IMR-90 (cell line): ENCODE data around the gene CADM1. TPM values are rescaled to one million over a fixed set of nuclear protein-coding genes. Genes with fewer than 3 reads are reported as not detected.
A peak's percentile ranks its signal among the peaks of the same experiment; 100 is the strongest.

ENCODE experiments used
- ATAC-seq: fragments of 200-7000 bp; cut with Tn5 transposase; 2 replicates; pipeline ENCODE4 v1.9.1; 2020; ENCODE audit warnings: low read depth, mild to moderate bottlenecking, moderate library complexity
- BruUV-seq: library from RNA; stranded (reverse); fragments of 400-500 nt; replicated peaks from 2 replicates; lab custom pipeline; 2021; lab: Mats Ljungman, UMichigan
- CTCF ChIA-PET: fragments of 300-600 bp; formaldehyde crosslinking; extraction: SDS; loops from one replicate; lab custom pipeline; 2021; ENCODE audit warnings: antibody characterized with exemption; lab: Yijun Ruan, JAX
- POLR2A ChIA-PET: fragments of 300-600 bp; sonication (Branson Sonifier 250); formaldehyde crosslinking; loops from one replicate; lab custom pipeline; 2022; ENCODE audit warnings: antibody characterized with exemption; ENCODE audit not compliant: unreplicated experiment; lab: Charles Lee
- DNase-seq: peaks from one replicate; pipeline ENCODE4 v3.0.0; 2013
- H2AFZ ChIP-seq: replicated peaks from 2 replicates; pipeline ENCODE3; 2013; ENCODE audit warnings: low read length, mild to moderate bottlenecking; ENCODE audit not compliant: poor library complexity
- H2AK5ac ChIP-seq: 2 replicates; pipeline ENCODE4 v1.6.1; 2013; ENCODE audit warnings: low read depth, low read length, inconsistent platforms
- H2AK9ac ChIP-seq: replicated peaks from 2 replicates; pipeline ENCODE3; 2013; ENCODE audit warnings: mild to moderate bottlenecking, low read depth, low read length, moderate library complexity; ENCODE audit not compliant: poor library complexity
- H2BK120ac ChIP-seq: 2 replicates; pipeline ENCODE4 v1.6.1; 2013; ENCODE audit warnings: low read depth, low read length, inconsistent platforms
- H2BK15ac ChIP-seq: 3 replicates; pipeline ENCODE4 v1.6.1; 2013; ENCODE audit warnings: low read depth, low read length, inconsistent platforms
- H2BK20ac ChIP-seq: 2 replicates; pipeline ENCODE4 v1.6.1; 2013; ENCODE audit warnings: low read depth, mild to moderate bottlenecking, inconsistent platforms, low read length, moderate library complexity
- H2BK5ac ChIP-seq: 2 replicates; pipeline ENCODE4 v1.6.1; 2013; ENCODE audit warnings: mild to moderate bottlenecking, low read depth, low read length, inconsistent platforms; ENCODE audit not compliant: poor library complexity, severe bottlenecking
- H3K14ac ChIP-seq: replicated peaks from 2 replicates; pipeline ENCODE4 v1.6.1; 2013; ENCODE audit warnings: low read depth, low read length, inconsistent platforms
- H3K18ac ChIP-seq: 2 replicates; pipeline ENCODE4 v1.6.1; 2013; ENCODE audit warnings: low read depth, low read length, control low read depth
- H3K23ac ChIP-seq: 2 replicates; pipeline ENCODE4 v1.6.1; 2013; ENCODE audit warnings: low read depth, low read length, inconsistent platforms
- H3K27ac ChIP-seq: 2 replicates; pipeline ENCODE4 v1.5.1; 2013; ENCODE audit warnings: mild to moderate bottlenecking, control low read depth, low read length; ENCODE audit not compliant: insufficient read depth
- H3K27me3 ChIP-seq: 2 replicates; pipeline ENCODE4 v1.6.1; 2013; ENCODE audit warnings: low read length; ENCODE audit not compliant: control insufficient read depth, insufficient read depth
- H3K36me3 ChIP-seq: 2 replicates; pipeline ENCODE4 v1.6.1; 2013; ENCODE audit warnings: low read length, mixed read lengths; ENCODE audit not compliant: control insufficient read depth, insufficient read depth
- H3K4ac ChIP-seq: 2 replicates; pipeline ENCODE4 v1.6.1; 2013; ENCODE audit warnings: low read depth, low read length, inconsistent platforms
- H3K4me1 ChIP-seq: 2 replicates; pipeline ENCODE4 v1.6.1; 2013; ENCODE audit warnings: low read length, mixed read lengths; ENCODE audit not compliant: control insufficient read depth, insufficient read depth
- H3K4me2 ChIP-seq: 2 replicates; pipeline ENCODE4 v1.6.1; 2013; ENCODE audit warnings: low read depth, mild to moderate bottlenecking, control low read depth, low read length, moderate library complexity
- H3K4me3 ChIP-seq: 2 replicates; pipeline ENCODE4 v1.5.1; 2013; ENCODE audit warnings: low read depth, mild to moderate bottlenecking, control low read depth, low read length, moderate library complexity; ENCODE audit not compliant: insufficient read depth
- H3K56ac ChIP-seq: 2 replicates; pipeline ENCODE4 v1.6.1; 2013; ENCODE audit warnings: low read length, inconsistent platforms; ENCODE audit not compliant: insufficient read depth; ENCODE audit errors: extremely low read depth
- H3K79me1 ChIP-seq, 2 experiments: 2 replicates each; pipeline ENCODE4 v1.6.1; 2013; ENCODE audit warnings: low read length in 2 of 2, inconsistent platforms in 1 of 2, low read depth in 1 of 2
- H3K9ac ChIP-seq: 2 replicates; pipeline ENCODE4 v1.6.1; 2013; ENCODE audit warnings: low read depth, low read length, control low read depth
- H3K9me1 ChIP-seq: 2 replicates; pipeline ENCODE4 v1.6.1; 2013; ENCODE audit warnings: low read length, inconsistent platforms; ENCODE audit not compliant: insufficient read depth
- H3K9me3 ChIP-seq: 2 replicates; pipeline ENCODE4 v1.6.1; 2013; ENCODE audit warnings: low read length; ENCODE audit not compliant: control insufficient read depth, insufficient read depth
- H4K20me1 ChIP-seq: 2 replicates; pipeline ENCODE4 v1.6.1; 2013; ENCODE audit warnings: low read length, inconsistent platforms; ENCODE audit not compliant: insufficient read depth
- H4K5ac ChIP-seq: 2 replicates; pipeline ENCODE4 v1.6.1; 2013; ENCODE audit warnings: mild to moderate bottlenecking, low read depth, low read length, control low read depth
- H4K8ac ChIP-seq, 2 experiments: 2 replicates each; pipeline ENCODE4 v1.6.1; 2013; ENCODE audit warnings: low read depth in 2 of 2, low read length in 2 of 2, control low read depth in 1 of 2, inconsistent platforms in 1 of 2
- H4K91ac ChIP-seq: 2 replicates; pipeline ENCODE4 v1.6.1; 2013; ENCODE audit warnings: low read depth, low read length, inconsistent platforms; ENCODE audit not compliant: insufficient read depth
- BHLHE40 ChIP-seq: fragments of 150-350 bp; IDR thresholded peaks from 2 replicates; pipeline ENCODE4 v1.6.1; 2016; ENCODE audit warnings: mild to moderate bottlenecking, low read depth, low read length
- CEBPB ChIP-seq: IDR thresholded peaks from 2 replicates; pipeline ENCODE4 v1.6.1; 2012; ENCODE audit warnings: low read depth, low read length, improper control_type of control experiment
- CHD1 ChIP-seq: IDR thresholded peaks from 2 replicates; pipeline ENCODE4 v1.6.1; 2012; ENCODE audit warnings: low read depth, low read length, improper control_type of control experiment
- CTCF ChIP-seq: conservative IDR thresholded peaks from 2 replicates; pipeline ENCODE4 v1.5.1; 2012; ENCODE audit warnings: mild to moderate bottlenecking, low read depth, low read length, improper control_type of control experiment
- ELK1 ChIP-seq: fragments of 150-350 bp; IDR thresholded peaks from 2 replicates; pipeline ENCODE4 v1.6.1; 2016; ENCODE audit warnings: low read depth, mild to moderate bottlenecking, low read length, moderate library complexity, borderline replicate concordance
- FOS ChIP-seq: fragments of 150-350 bp; IDR thresholded peaks from 2 replicates; pipeline ENCODE4 v1.6.1; 2016; ENCODE audit warnings: low read depth, low read length
- MAFK ChIP-seq: IDR thresholded peaks from 2 replicates; pipeline ENCODE4 v1.6.1; 2012; ENCODE audit warnings: low read depth, low read length, improper control_type of control experiment
- MAZ ChIP-seq: IDR thresholded peaks from 2 replicates; pipeline ENCODE4 v1.6.1; 2012; ENCODE audit warnings: low read depth, mild to moderate bottlenecking, low read length, improper control_type of control experiment, moderate library complexity, borderline replicate concordance
- NFE2L2 ChIP-seq: fragments of 150-350 bp; IDR thresholded peaks from 2 replicates; pipeline ENCODE4 v1.6.1; 2016; ENCODE audit warnings: low read depth, mild to moderate bottlenecking, low read length
- POLR2A ChIP-seq: IDR thresholded peaks from 2 replicates; pipeline ENCODE4 v1.6.1; 2012; ENCODE audit warnings: mild to moderate bottlenecking, low read depth, low read length
- RAD21 ChIP-seq: IDR thresholded peaks from 2 replicates; pipeline ENCODE4 v1.6.1; 2012; ENCODE audit warnings: low read length, improper control_type of control experiment
- RFX5 ChIP-seq: IDR thresholded peaks from 2 replicates; pipeline ENCODE4 v1.8.0; 2012; ENCODE audit warnings: low read depth, mild to moderate bottlenecking, low read length, moderate library complexity
- SMC3 ChIP-seq: fragments of 150-350 bp; IDR thresholded peaks from 2 replicates; pipeline ENCODE4 v1.6.1; 2016; ENCODE audit warnings: low read depth, mild to moderate bottlenecking, antibody characterized with exemption, low read length, moderate library complexity
- WGBS, 2 experiments: methylation state at CpG; one replicate each; pipeline versions ENCODE4 v1.1.5 to v1.1.7; 2013; ENCODE audit warnings: missing lambda C conversion rate in 2 of 2; ENCODE audit not compliant: insufficient read length in 1 of 2; ENCODE audit errors: extremely low coverage in 2 of 2; 5-methylcytosine and 5-hydroxymethylcytosine counted together
- dilution Hi-C: fragments of 300-500 bp; cut with HindIII; formaldehyde crosslinking; loops from one replicate; pipeline ENCODE4 v1.14.3; 2018; ENCODE audit warnings: low sequenced_read_pairs; ENCODE audit not compliant: unreplicated experiment
- in situ Hi-C: fragments of 300-500 bp; cut with MboI; formaldehyde crosslinking; loops from 3 replicates; pipeline ENCODE4 v1.14.3; 2019; ENCODE audit warnings: low sequenced_read_pairs, inconsistent platforms, mixed read lengths
- intact Hi-C: fragments of 100-400 bp; cut with micrococcal nuclease; formaldehyde crosslinking; loops from 2 replicates; pipeline ENCODE4 v1.10.0; 2022
- polyA plus RNA-seq, 3 experiments: library from polyadenylated mRNA; depleted of rRNA; stranded (reverse); fragments of >200 nt; gene quantifications; 2 replicates each; pipeline ENCODE4 v1.2.3, GENCODE V29; 2012; ENCODE audit warnings: low replicate concordance in 1 of 3
- total RNA-seq: library from RNA; depleted of rRNA; stranded (reverse); fragments of >200 nt; gene quantifications from 2 replicates; pipeline ENCODE4 v1.2.3, GENCODE V29; 2012

The CADM1 gene
- total and polyA plus RNA-seq, 2 of the 4 experiments (the other 2 are of a cell fraction), result 28.8 to 77.1 TPM

GRCh38 chr11:115222863-115223530 is 281.2 kb downstream of the CADM1 start:
- Histone ChIP-seq H3K4me3 (no peak overlapping the region), H2BK120ac (peak overlapping the region; percentile 33; the same call in 1 of the 2 replicates), H2BK5ac (peak overlapping the region; percentile 46), H3K27me3 (no peaks in the 10 kb centered on the region), H4K20me1 (no peaks in the 10 kb centered on the region), H2BK20ac (peak overlapping the region; percentile 18; the same call in 1 of the 2 replicates), H3K36me3 (no peaks in the 10 kb centered on the region), H3K4me2 (no peak overlapping the region), H3K18ac (peak overlapping the region; percentile 33; the same call in 1 of the 2 replicates), H3K27ac (no peak overlapping the region), H3K14ac (no peak overlapping the region), H3K9me3 (no peaks in the 10 kb centered on the region), H3K9me1 (no peaks in the 10 kb centered on the region), H2BK15ac (no peak overlapping the region), H4K91ac (peak overlapping the region; percentile 12; the same call in 1 of the 2 replicates), H3K4ac (no peak overlapping the region; the same call in 1 of the 2 replicates), H4K5ac (no peak overlapping the region), H4K8ac (no peak overlapping the region), H3K56ac (no peak overlapping the region; the same call in 1 of the 2 replicates), H2AK5ac (peak overlapping the region; percentile 38; the same call in 1 of the 2 replicates), H3K23ac (no peak overlapping the region), H2AK9ac (no peak overlapping the region), H3K9ac (no peak overlapping the region), H3K79me1 (no peaks in the 10 kb centered on the region), H3K4me1 (peaks cover 4% of the 10 kb centered on the region), H2AFZ (no peak overlapping the region)
- no CpG with 5 or more reads among the region's 5 CpGs for WGBS, 2 experiments
- intact Hi-C loops, result no loop called here
- no peak for TF ChIP-seq NFE2L2
- no peak for TF ChIP-seq CTCF
- no peak for TF ChIP-seq FOS
- TF ChIP-seq BHLHE40, result no peak
- no peak for TF ChIP-seq MAZ
- TF ChIP-seq MAFK, result no peak
- no peak for TF ChIP-seq RFX5
- no peak for TF ChIP-seq SMC3
- no peak for TF ChIP-seq RAD21
- no peak for TF ChIP-seq CHD1
- no peak for TF ChIP-seq POLR2A
- TF ChIP-seq ELK1, result no peak
- TF ChIP-seq CEBPB, result no peak
- no TSS peak for BruUV-seq
- ATAC-seq (no peak), DNase-seq (no peak)
- in situ Hi-C loops, result no loop called here
- dilution Hi-C loops, result no loop called here
- ChIA-PET POLR2A (no interaction called here), CTCF (interaction anchor here (1.1 kb wide), 1 partner anchor 9 kb away, joined by 5 read pairs; no protein-coding TSS in a partner anchor)
